Liver (tissue), 3 donors: ENCODE results near the gene CPNE1.

ENCODE experiments used
- CTCF ChIP-seq: fragments of 150-350 bp; IDR thresholded peaks from 2 replicates; pipeline ENCODE4 v1.5.1; 2017; ENCODE audit warnings: improper control_type of control experiment, low read depth, low read length; ENCODE audit not compliant: missing input control
- RXRA ChIP-seq, 2 donors: IDR thresholded peaks; 2 replicates each; pipeline ENCODE4 v1.6.1; 2017 to 2018; ENCODE audit warnings: antibody characterized with exemption in 2 of 2, mild to moderate bottlenecking in 1 of 2
- SP1 ChIP-seq: IDR thresholded peaks from 2 replicates; pipeline ENCODE4 v1.6.1; 2018; ENCODE audit warnings: antibody characterized with exemption, mild to moderate bottlenecking
- TF ChIP-seq, protein P1 (sequence below): IDR thresholded peaks from 2 replicates; pipeline ENCODE4 v1.6.1; 2016; ENCODE audit warnings: antibody characterized with exemption, mild to moderate bottlenecking
- donor health status: healthy.
- donor health status: healthy.

DNA sequence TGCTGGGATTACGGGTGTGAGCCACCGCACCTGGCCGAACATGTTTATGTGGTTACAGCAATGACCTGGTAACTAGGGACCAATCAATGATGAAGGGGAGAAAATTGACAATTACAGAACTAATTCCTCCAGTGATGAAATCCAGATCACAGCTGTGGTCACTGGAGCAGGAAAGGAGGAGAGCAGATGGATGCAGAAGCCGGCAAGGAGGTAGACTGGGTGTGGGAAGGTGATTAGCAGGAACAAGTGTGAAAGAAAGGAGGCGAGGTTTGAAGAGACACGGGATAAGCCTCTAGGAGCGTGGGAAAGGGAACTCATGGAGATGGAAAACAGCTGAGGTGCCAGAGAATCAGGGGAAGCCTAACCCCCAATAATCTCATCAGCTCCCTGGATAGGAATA is 66.2 kb downstream of the CPNE1 start:
- TF ChIP-seq, protein P1, sequence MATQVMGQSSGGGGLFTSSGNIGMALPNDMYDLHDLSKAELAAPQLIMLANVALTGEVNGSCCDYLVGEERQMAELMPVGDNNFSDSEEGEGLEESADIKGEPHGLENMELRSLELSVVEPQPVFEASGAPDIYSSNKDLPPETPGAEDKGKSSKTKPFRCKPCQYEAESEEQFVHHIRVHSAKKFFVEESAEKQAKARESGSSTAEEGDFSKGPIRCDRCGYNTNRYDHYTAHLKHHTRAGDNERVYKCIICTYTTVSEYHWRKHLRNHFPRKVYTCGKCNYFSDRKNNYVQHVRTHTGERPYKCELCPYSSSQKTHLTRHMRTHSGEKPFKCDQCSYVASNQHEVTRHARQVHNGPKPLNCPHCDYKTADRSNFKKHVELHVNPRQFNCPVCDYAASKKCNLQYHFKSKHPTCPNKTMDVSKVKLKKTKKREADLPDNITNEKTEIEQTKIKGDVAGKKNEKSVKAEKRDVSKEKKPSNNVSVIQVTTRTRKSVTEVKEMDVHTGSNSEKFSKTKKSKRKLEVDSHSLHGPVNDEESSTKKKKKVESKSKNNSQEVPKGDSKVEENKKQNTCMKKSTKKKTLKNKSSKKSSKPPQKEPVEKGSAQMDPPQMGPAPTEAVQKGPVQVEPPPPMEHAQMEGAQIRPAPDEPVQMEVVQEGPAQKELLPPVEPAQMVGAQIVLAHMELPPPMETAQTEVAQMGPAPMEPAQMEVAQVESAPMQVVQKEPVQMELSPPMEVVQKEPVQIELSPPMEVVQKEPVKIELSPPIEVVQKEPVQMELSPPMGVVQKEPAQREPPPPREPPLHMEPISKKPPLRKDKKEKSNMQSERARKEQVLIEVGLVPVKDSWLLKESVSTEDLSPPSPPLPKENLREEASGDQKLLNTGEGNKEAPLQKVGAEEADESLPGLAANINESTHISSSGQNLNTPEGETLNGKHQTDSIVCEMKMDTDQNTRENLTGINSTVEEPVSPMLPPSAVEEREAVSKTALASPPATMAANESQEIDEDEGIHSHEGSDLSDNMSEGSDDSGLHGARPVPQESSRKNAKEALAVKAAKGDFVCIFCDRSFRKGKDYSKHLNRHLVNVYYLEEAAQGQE: no peak
- no peak for TF ChIP-seq RXRA (IDR thresholded peaks at IDR 0.05)
- TF ChIP-seq CTCF: no peak
- TF ChIP-seq SP1: no peak
